Activated CD4-positive, alpha-beta T cell treated with anti-CD3 and anti-CD28 coated beads, Interleukin-2, Interleukin-4, amounts not matched to agents 100 ng/mL and 50 ng/mL, durations not matched to agents 16 hours and 8 hours (primary cell): ENCODE data around the gene ST3GAL6.

Experiments
- DNase-seq: peaks from one replicate; pipeline ENCODE4 v3.0.0-alpha.2; 2020; ENCODE audit warnings: low spot score

The ST3GAL6 gene

GRCh38 chr3:98763076-98763475 is at the start of gene ST3GAL6:
Gene ST3GAL6 (plus strand): TSS chr3:98763340. CDS start chr3:98768441, 5,101 bp downstream.
- no peak for DNase-seq

- no peak for DNase-seq
These were observed 49.2 kb upstream of the ST3GAL6 start for GRCh38 chr3:98713984-98714383.

GRCh38 chr3:98717584-98717983 is 45.6 kb upstream of the ST3GAL6 start:
- no peak for DNase-seq

GRCh38 chr3:98718730-98719129 is 44.4 kb upstream of the ST3GAL6 start:
- DNase-seq, result no peak

GRCh38 chr3:98721776-98722175 is 41.4 kb upstream of the ST3GAL6 start:
- DNase-seq, result no peak

- no peak for DNase-seq
These were observed 40.8 kb upstream of the ST3GAL6 start for GRCh38 chr3:98722389-98722788.

- DNase-seq, result no peak
These were observed 37.8 kb upstream of the ST3GAL6 start for GRCh38 chr3:98725352-98725751.

- no peak for DNase-seq
These were observed 37.1 kb upstream of the ST3GAL6 start for GRCh38 chr3:98726084-98726483.

- no peak for DNase-seq
These were observed 35.5 kb upstream of the ST3GAL6 start for GRCh38 chr3:98727638-98728037.

- DNase-seq, result no peak
These were observed 34.5 kb upstream of the ST3GAL6 start for GRCh38 chr3:98728672-98729071.

GRCh38 chr3:98730338-98730737 is 32.8 kb upstream of the ST3GAL6 start:
- DNase-seq, result no peak

- no peak for DNase-seq
These were observed 32.1 kb upstream of the ST3GAL6 start for GRCh38 chr3:98730886-98731537.

GRCh38 chr3:98731720-98732285 is 31.3 kb upstream of the ST3GAL6 start:
- DNase-seq, result peak; percentile 10

- no peak for DNase-seq
These were observed 30.7 kb upstream of the ST3GAL6 start for GRCh38 chr3:98732286-98733052.

GRCh38 chr3:98733053-98733811 is 29.9 kb upstream of the ST3GAL6 start:
- peak; percentile 3 for DNase-seq

- no peak for DNase-seq
These were observed 29.3 kb upstream of the ST3GAL6 start for GRCh38 chr3:98733812-98734281.

- no peak for DNase-seq
These were observed 28.8 kb upstream of the ST3GAL6 start for GRCh38 chr3:98734306-98734705.

GRCh38 chr3:98734735-98735134 is 28.4 kb upstream of the ST3GAL6 start:
- no peak for DNase-seq

- DNase-seq, result no peak
These were observed 27.8 kb upstream of the ST3GAL6 start for GRCh38 chr3:98735296-98735695.

- no peak for DNase-seq
These were observed 27.3 kb upstream of the ST3GAL6 start for GRCh38 chr3:98735761-98736269.

- DNase-seq, result no peak
These were observed 25.8 kb upstream of the ST3GAL6 start for GRCh38 chr3:98737301-98737700.

- no peak for DNase-seq
These were observed 23.9 kb upstream of the ST3GAL6 start for GRCh38 chr3:98739266-98739665.
